Measurements from ENCODE around the gene DOLPP1. TPM values are rescaled to one million over a fixed set of nuclear protein-coding genes. Genes with fewer than 3 reads are reported as not detected.

The DOLPP1 gene
- total and polyA plus RNA-seq, 2 of the 8 experiments (the other 6 are each of a cell fraction or from before 2014, with no cell fraction given), result 36.0 to 45.3 TPM

DNA sequence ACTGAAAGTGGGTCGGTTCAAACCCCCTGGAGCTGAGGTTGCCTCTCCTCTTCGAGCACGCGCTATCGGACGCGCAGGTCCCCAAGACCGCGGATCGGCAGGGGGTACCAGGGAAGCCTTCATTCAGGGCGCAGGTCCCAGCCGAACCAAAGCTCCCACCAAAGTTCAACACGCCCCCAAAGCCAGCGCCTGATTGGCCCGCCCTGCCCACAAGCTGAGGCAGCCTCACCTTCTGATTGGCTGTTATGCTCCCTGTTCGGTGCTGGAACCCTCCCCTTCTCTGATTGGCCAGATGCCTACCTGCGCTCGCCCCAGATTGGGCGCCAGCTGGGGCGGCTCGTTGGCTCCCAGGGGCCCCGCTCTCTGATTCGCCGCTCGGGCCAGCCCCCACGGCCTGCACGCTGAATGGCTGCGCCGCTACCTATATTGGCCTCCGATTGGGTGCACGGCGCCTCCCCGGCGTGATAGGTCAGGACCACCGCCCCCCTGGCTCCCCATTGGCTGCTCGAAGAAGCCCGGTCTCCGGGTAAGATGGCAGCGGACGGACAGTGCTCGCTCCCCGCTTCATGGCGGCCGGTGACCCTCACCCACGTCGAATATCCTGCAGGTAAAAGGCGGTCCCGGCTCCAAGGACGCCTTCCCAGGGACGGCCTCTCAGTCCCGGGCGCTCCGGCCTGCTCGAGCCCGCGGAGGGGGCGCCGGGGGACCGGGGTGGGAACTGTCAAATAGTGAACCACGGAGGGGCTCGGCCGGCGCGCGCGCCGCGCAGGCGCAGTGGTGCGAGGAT lies at the start of gene DOLPP1 (continued):
- TF ChIP-seq RAD21 (IDR thresholded peaks at IDR 0.05 in 1 of 2, conservative IDR thresholded peaks at IDR 0.05 in 1 of 2; ENCODE audit: low read depth in 2 of 2, low read length in 2 of 2), result no peak
- peak; percentile 81 for TF ChIP-seq RFX5 (IDR thresholded peaks at IDR 0.05; ENCODE audit: borderline replicate concordance, low read depth, low read length)
- peak; percentile 18; the same call in 1 of the 2 replicates for TF ChIP-seq MAFK (IDR thresholded peaks at IDR 0.05; ENCODE audit: low read depth, low read length)
- TF ChIP-seq, protein P1, sequence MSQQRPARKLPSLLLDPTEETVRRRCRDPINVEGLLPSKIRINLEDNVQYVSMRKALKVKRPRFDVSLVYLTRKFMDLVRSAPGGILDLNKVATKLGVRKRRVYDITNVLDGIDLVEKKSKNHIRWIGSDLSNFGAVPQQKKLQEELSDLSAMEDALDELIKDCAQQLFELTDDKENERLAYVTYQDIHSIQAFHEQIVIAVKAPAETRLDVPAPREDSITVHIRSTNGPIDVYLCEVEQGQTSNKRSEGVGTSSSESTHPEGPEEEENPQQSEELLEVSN (IDR thresholded peaks at IDR 0.05), result peak; percentile 40
- TF ChIP-seq TAF7 (optimal IDR thresholded peaks at IDR 0.05; ENCODE audit: borderline replicate concordance, low read depth, low read length), result peak; percentile 67
- peak; percentile 93 for TF ChIP-seq CHD2 (IDR thresholded peaks at IDR 0.05; ENCODE audit: low read length)
- TF ChIP-seq EZH2 (IDR thresholded peaks at IDR 0.05; ENCODE audit: low read depth, low read length, severe bottlenecking), result no peak
- peak; percentile 77 for TF ChIP-seq SP2 (IDR thresholded peaks at IDR 0.05; ENCODE audit: low read length)
- TF ChIP-seq POLR2AphosphoS5 (IDR thresholded peaks at IDR 0.05; ENCODE audit: low read depth, low read length), result peak; percentile 81; the same call in 1 of the 2 replicates
- peak; percentile 90 for TF ChIP-seq KDM5A (IDR thresholded peaks at IDR 0.05; ENCODE audit: low read length)
- no peak for TF ChIP-seq HDAC6 (IDR thresholded peaks at IDR 0.05; ENCODE audit: low read depth, low read length)
- no peak for TF ChIP-seq RXRA (IDR thresholded peaks at IDR 0.05; ENCODE audit: insufficient read depth, low read depth, low read length)
- peak; percentile 78 for TF ChIP-seq TAF1 (IDR thresholded peaks at IDR 0.05; ENCODE audit: low read depth, low read length)
- TF ChIP-seq SP1 (IDR thresholded peaks at IDR 0.05; ENCODE audit: low read depth, low read length), result peak; percentile 99
- peak; percentile 44; the same call in 1 of the 2 replicates for TF ChIP-seq RBBP5 (IDR thresholded peaks at IDR 0.05; ENCODE audit: borderline replicate concordance, low read depth, low read length)
- TF ChIP-seq GTF2F1 (IDR thresholded peaks at IDR 0.05; ENCODE audit: borderline replicate concordance, low read depth, low read length), result no peak
- TF ChIP-seq RNF2 (IDR thresholded peaks at IDR 0.05; ENCODE audit: borderline replicate concordance, low read depth, low read length, missing control alignments, poor library complexity, severe bottlenecking), result no peak
- TF ChIP-seq GABPA (IDR thresholded peaks at IDR 0.05; ENCODE audit: borderline replicate concordance, insufficient read depth, low read length), result no peak
- peak in 1 of 2 experiments; percentile 83; a peak in 2 of 4 replicates for TF ChIP-seq HDAC2 (IDR thresholded peaks at IDR 0.05; ENCODE audit: borderline replicate concordance in 1 of 2, low read depth in 2 of 2, low read length in 2 of 2)
- peak in 1 of 2 experiments; percentile 90; a peak in 2 of 3 replicates for TF ChIP-seq POLR2A (IDR thresholded peaks at IDR 0.05; ENCODE audit: control extremely low read depth in 1 of 2, low read depth in 2 of 2, low read length in 2 of 2)
- TF ChIP-seq ASH2L (IDR thresholded peaks at IDR 0.05; ENCODE audit: low read length), result peak; percentile 72
- TF ChIP-seq TEAD4 (IDR thresholded peaks at IDR 0.05; ENCODE audit: low read depth, low read length), result 0 out of 2 replicates have a peak, but pooled peaks have one; percentile 2

Data from H1 (cell line).